ENCODE measurements around the gene PARD3. TPM values are rescaled to one million over a fixed set of nuclear protein-coding genes. Genes with fewer than 3 reads are reported as not detected.

Gene PARD3
- total RNA-seq, 6 experiments from 2014 or later: 19.1 to 27.8 (median 22.0) TPM

DNA sequence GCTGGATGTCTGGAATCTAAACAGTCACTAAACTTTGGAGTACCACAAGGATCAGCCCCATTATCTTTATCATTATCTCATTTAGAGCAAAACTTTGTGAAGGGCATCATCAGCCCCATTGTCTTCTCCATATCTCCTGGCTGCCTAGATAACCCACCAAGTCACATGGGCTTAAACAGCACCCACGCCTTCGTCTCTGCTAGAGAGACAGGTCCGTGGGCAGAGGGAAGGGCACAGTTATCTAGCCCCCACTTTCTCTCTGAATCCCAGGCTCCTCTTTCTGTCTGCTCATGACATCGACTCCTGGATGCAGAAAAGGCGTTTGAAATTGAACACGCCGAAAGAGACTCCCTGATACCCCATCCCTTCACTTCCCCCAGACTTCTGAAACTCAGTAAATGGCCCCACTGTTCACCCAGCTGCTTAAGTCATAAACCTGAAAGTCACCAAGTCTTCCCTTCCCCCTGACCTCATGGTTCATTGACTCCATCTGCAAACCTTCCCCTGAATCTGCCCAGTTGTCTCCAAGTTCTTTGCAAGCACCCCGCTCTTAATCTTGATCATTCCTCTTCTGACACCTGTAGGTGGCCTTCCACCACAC lies 20.9 kb upstream of the PARD3 start:
- Histone ChIP-seq H3K9me3 (no peaks in the 10 kb centered on the region), H3K36me3 (no peaks in the 10 kb centered on the region), H3K27me3 (no peaks in the 10 kb centered on the region), H3K4me1 (no peaks in the 10 kb centered on the region), H3K4me3 (no peak overlapping the region), H3K27ac (no peak overlapping the region)
- DNase-seq (no peak), ATAC-seq (no peak)
- intact Hi-C loops (cut with DNase I): no loop called here
- 92% methylated on average over 7 of the region's 8 CpGs for WGBS (ENCODE audit: insufficient coverage, low coverage, low lambda C conversion rate, missing lambda C conversion rate)
- TF ChIP-seq POLR2A (IDR thresholded peaks at IDR 0.05) (no peak), CTCF (IDR thresholded peaks at IDR 0.05) (no peak)

DNA sequence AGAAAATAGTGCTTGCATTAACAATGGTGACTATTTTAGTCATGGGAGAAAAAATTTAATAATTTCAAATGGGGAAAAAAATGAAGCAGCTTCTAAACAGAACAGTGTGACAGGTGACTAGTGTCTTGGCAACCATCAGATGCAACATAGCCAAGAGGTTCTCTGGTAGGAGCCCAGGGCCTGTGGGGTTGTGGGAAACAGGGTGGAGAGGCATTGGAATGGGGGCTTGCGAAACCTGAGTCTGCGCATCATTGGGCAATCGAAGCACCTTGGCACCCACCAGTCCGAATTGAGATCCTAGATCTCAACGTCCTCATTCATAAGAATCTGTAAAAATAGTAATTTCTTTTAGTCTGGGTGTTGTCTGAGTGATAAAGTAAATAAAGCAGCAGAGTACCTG lies 19.2 kb upstream of the PARD3 start:
- ATAC-seq (peak in 3 of 4 donors; percentile 15 to 30 (median 28)), DNase-seq (no peak)
- no peaks in the 10 kb centered on the region for H3K27me3 ChIP-seq
- no peaks in the 10 kb centered on the region for H3K9me3 ChIP-seq
- 33% methylated on average over 1 of the region's 5 CpGs for WGBS (ENCODE audit: insufficient coverage, low coverage, low lambda C conversion rate, missing lambda C conversion rate)
- H3K27ac ChIP-seq: no peak overlapping the region
- intact Hi-C loops (cut with DNase I): no loop called here
- no peak overlapping the region for H3K4me3 ChIP-seq
- no peaks in the 10 kb centered on the region for H3K36me3 ChIP-seq
- no peaks in the 10 kb centered on the region for H3K4me1 ChIP-seq
- TF ChIP-seq POLR2A (IDR thresholded peaks at IDR 0.05) (no peak), CTCF (IDR thresholded peaks at IDR 0.05) (no peak)

- 39% methylated on average over 13 of the region's 13 CpGs for WGBS (ENCODE audit: insufficient coverage, low coverage, low lambda C conversion rate, missing lambda C conversion rate)
- intact Hi-C loops (cut with DNase I): no loop called here
- Histone ChIP-seq H3K9me3 (no peaks in the 10 kb centered on the region), H3K4me1 (no peaks in the 10 kb centered on the region), H3K36me3 (no peaks in the 10 kb centered on the region), H3K4me3 (no peak overlapping the region), H3K27ac (no peak overlapping the region), H3K27me3 (no peaks in the 10 kb centered on the region)
- TF ChIP-seq CTCF (IDR thresholded peaks at IDR 0.05) (no peak), POLR2A (IDR thresholded peaks at IDR 0.05) (no peak)
- ATAC-seq (no peak), DNase-seq (no peak)
These were observed 15.2 kb upstream of the PARD3 start for GRCh38 chr10:34830217-34830822.

DNA sequence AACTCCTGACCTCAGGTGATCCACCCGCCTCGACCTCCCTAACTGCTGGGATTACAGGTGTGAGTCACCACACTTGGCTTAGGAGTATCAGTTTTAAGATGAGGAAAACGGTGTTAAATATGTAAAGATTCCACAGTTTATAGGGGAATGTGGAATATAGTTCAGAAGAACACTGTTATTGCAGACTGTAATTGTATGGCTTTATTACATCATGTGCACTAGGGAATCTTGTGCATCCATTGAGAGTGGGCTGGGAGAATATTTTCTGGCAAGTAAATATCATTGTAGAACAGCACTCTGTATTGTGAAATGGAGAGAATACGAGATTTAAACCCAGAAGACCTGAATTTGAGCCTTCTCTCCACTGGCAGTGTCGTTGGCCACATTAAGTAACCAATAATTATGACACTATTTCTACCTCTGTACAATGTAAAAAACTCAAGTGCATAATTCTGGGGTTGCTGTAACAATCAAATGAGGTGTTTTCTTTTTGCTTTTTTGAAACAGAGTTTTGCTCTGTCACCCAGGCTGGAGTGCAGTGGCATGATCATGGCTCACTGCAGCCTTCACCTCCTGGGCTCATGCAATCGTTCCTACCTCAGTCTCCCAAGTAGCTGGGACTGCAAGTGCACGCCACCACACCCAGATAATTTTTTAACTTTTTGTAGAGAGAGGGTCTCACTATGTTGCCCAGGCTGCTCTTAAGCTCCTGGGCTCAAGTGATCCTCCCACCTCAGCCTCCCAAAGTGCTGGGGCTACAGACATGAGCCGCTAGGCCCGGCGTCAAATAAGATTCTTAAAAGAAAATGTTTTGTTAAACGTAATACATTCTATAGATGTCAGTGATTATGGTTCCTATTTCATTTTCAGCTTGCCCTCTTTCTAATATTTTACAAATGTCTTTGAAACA lies 12.0 kb upstream of the PARD3 start:
- TF ChIP-seq POLR2A (IDR thresholded peaks at IDR 0.05) (no peak), CTCF (IDR thresholded peaks at IDR 0.05) (no peak)
- Histone ChIP-seq H3K9me3 (no peaks in the 10 kb centered on the region), H3K4me3 (no peak overlapping the region), H3K4me1 (no peaks in the 10 kb centered on the region), H3K36me3 (no peaks in the 10 kb centered on the region), H3K27ac (no peak overlapping the region), H3K27me3 (no peaks in the 10 kb centered on the region)
- ATAC-seq (no peak), DNase-seq (no peak)
- 72% methylated on average over 11 of the region's 11 CpGs for WGBS (ENCODE audit: insufficient coverage, low coverage, low lambda C conversion rate, missing lambda C conversion rate)
- intact Hi-C loops (cut with DNase I): no loop called here
